Liver (tissue), 9 donors: ENCODE measurements around the gene ASPDH. TPM values are rescaled to one million over a fixed set of nuclear protein-coding genes. Genes with fewer than 3 reads are reported as not detected.

Experiments
- DNase-seq: peaks from one replicate; pipeline ENCODE4 v3.0.0-alpha.2; 2017; ENCODE audit warnings: low spot score
- H3K27ac ChIP-seq, 2 donors: one replicate each; pipeline ENCODE4 v1.7.0; 2013; ENCODE audit warnings: inconsistent platforms in 2 of 2, low read length in 2 of 2, control low read depth in 1 of 2, low read depth in 1 of 2, mild to moderate bottlenecking in 1 of 2
- H3K27me3 ChIP-seq, 4 donors: one replicate each; pipeline versions ENCODE4 v1.6.1 to v1.7.0; 2013; ENCODE audit warnings: low read length in 3 of 4, inconsistent platforms in 1 of 4, mild to moderate bottlenecking in 1 of 4, moderate library complexity in 1 of 4; ENCODE audit not compliant: control insufficient read depth in 4 of 4, insufficient read depth in 4 of 4
- H3K36me3 ChIP-seq, 4 donors: one replicate each; pipeline versions ENCODE4 v1.6.1 to v1.7.0; 2013; ENCODE audit warnings: low read length in 3 of 4, mild to moderate bottlenecking in 3 of 4, low read depth in 1 of 4, moderate library complexity in 1 of 4; ENCODE audit not compliant: control insufficient read depth in 4 of 4, insufficient read depth in 3 of 4
- H3K4me1 ChIP-seq, 4 donors: one replicate each; pipeline versions ENCODE4 v1.6.1 to v1.7.0; 2013; ENCODE audit warnings: low read length in 3 of 4, mild to moderate bottlenecking in 3 of 4, moderate library complexity in 1 of 4; ENCODE audit not compliant: control insufficient read depth in 4 of 4, insufficient read depth in 4 of 4
- H3K4me3 ChIP-seq, 3 donors: one replicate each; pipeline versions ENCODE4 v1.6.1 to v1.7.0; 2013; ENCODE audit warnings: low read length in 3 of 3, control low read depth in 1 of 3, low read depth in 1 of 3, mild to moderate bottlenecking in 1 of 3
- H3K9ac ChIP-seq, 2 donors: one replicate each; pipeline ENCODE4 v1.7.0; 2013; ENCODE audit warnings: low read length in 2 of 2, mild to moderate bottlenecking in 2 of 2, moderate library complexity in 2 of 2, control low read depth in 1 of 2, low read depth in 1 of 2
- H3K9me3 ChIP-seq, 4 donors: one replicate each; pipeline versions ENCODE4 v1.6.1 to v1.7.0; 2013; ENCODE audit warnings: low read length in 3 of 4; ENCODE audit not compliant: control insufficient read depth in 4 of 4
- ATF3 ChIP-seq: IDR thresholded peaks from 2 replicates; pipeline ENCODE4 v1.6.1; 2016; ENCODE audit warnings: antibody characterized with exemption
- EGR1 ChIP-seq, 2 donors: IDR thresholded peaks; 2 replicates each; pipeline ENCODE4 v1.6.1; 2016 to 2018; ENCODE audit warnings: antibody characterized with exemption in 2 of 2, low read depth in 2 of 2
- FOXA1 ChIP-seq: IDR thresholded peaks from 2 replicates; pipeline ENCODE4 v1.6.1; 2016; ENCODE audit warnings: antibody characterized with exemption
- FOXA2 ChIP-seq: IDR thresholded peaks from 2 replicates; pipeline ENCODE4 v1.6.1; 2016; ENCODE audit warnings: antibody characterized with exemption
- HNF4A ChIP-seq, 2 donors: conservative IDR thresholded peaks; 2 replicates each; pipeline ENCODE4 v1.6.1; 2016; ENCODE audit warnings: antibody characterized with exemption in 2 of 2, mild to moderate bottlenecking in 2 of 2
- HNF4G ChIP-seq: IDR thresholded peaks from 2 replicates; pipeline ENCODE4 v1.6.1; 2016; ENCODE audit warnings: antibody characterized with exemption
- JUND ChIP-seq, 2 donors: IDR thresholded peaks; 2 replicates each; pipeline ENCODE4 v1.6.1; 2016; ENCODE audit warnings: antibody characterized with exemption in 2 of 2
- MAX ChIP-seq: IDR thresholded peaks from 2 replicates; pipeline ENCODE4 v1.6.1; 2016; ENCODE audit warnings: antibody characterized with exemption
- RAD21 ChIP-seq, 2 donors: IDR thresholded peaks; 2 replicates each; pipeline ENCODE4 v1.6.1; 2016; ENCODE audit warnings: antibody characterized with exemption in 2 of 2, mild to moderate bottlenecking in 2 of 2
- REST ChIP-seq: IDR thresholded peaks from 2 replicates; pipeline ENCODE4 v1.6.1; 2016; ENCODE audit warnings: antibody characterized with exemption, mild to moderate bottlenecking
- SP1 ChIP-seq: IDR thresholded peaks from 2 replicates; pipeline ENCODE4 v1.6.1; 2018; ENCODE audit warnings: antibody characterized with exemption, mild to moderate bottlenecking
- TAF1 ChIP-seq: conservative IDR thresholded peaks from 2 replicates; pipeline ENCODE4 v1.6.1; 2016; ENCODE audit warnings: antibody characterized with exemption, mild to moderate bottlenecking
- YY1 ChIP-seq: IDR thresholded peaks from 2 replicates; pipeline ENCODE4 v1.6.1; 2016; ENCODE audit warnings: antibody characterized with exemption, mild to moderate bottlenecking
- WGBS: extraction: QIAGEN DNeasy Blood & Tissue Kit; methylation state at CpG from one replicate; pipeline ENCODE4 v1.1.7; 2013; 5-methylcytosine and 5-hydroxymethylcytosine counted together
- polyA plus RNA-seq, 2 donors: library from polyadenylated mRNA; stranded (reverse) in 1 of 2; unstranded in 1 of 2; fragments of 200-250 nt in 1 of 2; fragments of >200 nt in 1 of 2; fragmentation: Nextera tagmentation in 1 of 2; extraction: Ambion mirVana in 1 of 2; gene quantifications; one replicate each; pipeline versions ENCODE4 v1.2.1 to v1.2.3, GENCODE V29; 2013 to 2015
- total RNA-seq, 2 donors: library from RNA; depleted of rRNA; stranded (reverse); fragments of >200 nt; gene quantifications; one replicate each; pipeline ENCODE4 v1.2.3, GENCODE V29; 2014
- TF ChIP-seq, protein P1 (sequence below): IDR thresholded peaks from 2 replicates; pipeline ENCODE4 v1.6.1; 2016; ENCODE audit warnings: antibody characterized with exemption
- TF ChIP-seq, protein P2 (sequence below): fragments of 150-350 bp; IDR thresholded peaks from 2 replicates; pipeline ENCODE4 v1.5.1; 2017; ENCODE audit warnings: improper control_type of control experiment, low read depth, low read length; ENCODE audit not compliant: missing input control
- donor health status: healthy.
- donor health status: healthy.
- donor health status: healthy.
- donor health status: healthy.
- donor health status: healthy.

The ASPDH gene
- total and polyA plus RNA-seq, 4 donors, result 7.3 to 82.0 (median 37.1) TPM

DNA sequence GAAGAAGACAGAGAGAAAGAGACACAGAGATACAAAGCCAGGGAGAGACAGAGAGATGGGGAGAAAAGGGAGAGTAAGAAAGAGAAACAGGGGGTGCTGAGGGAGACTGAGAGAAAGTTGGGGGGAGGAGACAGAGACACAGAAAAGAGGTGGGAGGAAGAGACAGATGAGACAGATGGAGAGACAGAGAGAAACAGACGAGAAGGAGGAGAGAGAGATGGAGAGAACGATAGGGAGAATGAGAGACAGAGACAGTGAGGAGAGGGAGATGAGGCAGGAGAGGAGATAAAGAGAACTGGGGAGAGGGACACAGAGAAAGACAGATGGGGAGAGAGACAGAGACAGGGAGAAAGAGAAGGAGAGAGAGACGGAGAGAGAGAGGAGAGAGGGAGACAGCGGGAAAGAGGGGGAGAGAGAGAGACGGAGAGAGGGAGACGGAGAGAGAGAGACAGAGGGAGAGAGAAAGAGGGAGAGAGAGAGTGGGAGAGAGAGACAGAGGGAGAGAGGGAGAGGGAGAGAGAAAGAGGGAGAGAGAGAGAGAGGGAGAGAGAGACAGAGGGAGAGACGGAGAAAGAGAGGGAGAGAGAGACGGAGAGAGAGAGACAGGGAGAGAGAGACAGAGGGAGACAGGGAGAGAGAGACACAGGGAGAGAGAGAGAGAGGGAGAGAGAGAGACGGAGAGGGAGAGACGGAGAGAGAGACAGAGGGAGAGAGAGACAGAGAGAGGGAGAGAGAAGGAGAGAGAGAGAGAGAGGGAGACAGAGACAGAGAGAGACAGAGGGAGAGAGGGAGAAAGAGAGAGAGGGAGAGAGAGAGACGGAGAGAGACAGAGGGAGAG, 15.3 kb downstream of the ASPDH start:
- no peak for DNase-seq
- H3K9ac ChIP-seq, result no peak overlapping the region

GRCh38 chr19:50497022-50497405, 16.7 kb downstream of the ASPDH start:
- Histone ChIP-seq H3K9ac (no peak overlapping the region), H3K27me3 (no peaks in the 10 kb centered on the region), H3K27ac (no peak overlapping the region), H3K9me3 (no peaks in the 10 kb centered on the region), H3K4me1 (no peaks in the 10 kb centered on the region), H3K36me3 (no peaks in the 10 kb centered on the region), H3K4me3 (no peak overlapping the region)
- WGBS, result 84% methylated on average over 8 of the region's 8 CpGs
- TF ChIP-seq YY1 (no peak), HNF4A (conservative IDR thresholded peaks at IDR 0.05) (no peak), REST (no peak), FOXA2 (no peak), EGR1 (IDR thresholded peaks at IDR 0.05; ENCODE audit: low read depth in 2 of 2) (no peak), TAF1 (no peak), MAX (no peak), SP1 (no peak), RAD21 (IDR thresholded peaks at IDR 0.05) (no peak), FOXA1 (no peak), HNF4G (no peak), JUND (IDR thresholded peaks at IDR 0.05) (no peak)
- TF ChIP-seq, protein P1, sequence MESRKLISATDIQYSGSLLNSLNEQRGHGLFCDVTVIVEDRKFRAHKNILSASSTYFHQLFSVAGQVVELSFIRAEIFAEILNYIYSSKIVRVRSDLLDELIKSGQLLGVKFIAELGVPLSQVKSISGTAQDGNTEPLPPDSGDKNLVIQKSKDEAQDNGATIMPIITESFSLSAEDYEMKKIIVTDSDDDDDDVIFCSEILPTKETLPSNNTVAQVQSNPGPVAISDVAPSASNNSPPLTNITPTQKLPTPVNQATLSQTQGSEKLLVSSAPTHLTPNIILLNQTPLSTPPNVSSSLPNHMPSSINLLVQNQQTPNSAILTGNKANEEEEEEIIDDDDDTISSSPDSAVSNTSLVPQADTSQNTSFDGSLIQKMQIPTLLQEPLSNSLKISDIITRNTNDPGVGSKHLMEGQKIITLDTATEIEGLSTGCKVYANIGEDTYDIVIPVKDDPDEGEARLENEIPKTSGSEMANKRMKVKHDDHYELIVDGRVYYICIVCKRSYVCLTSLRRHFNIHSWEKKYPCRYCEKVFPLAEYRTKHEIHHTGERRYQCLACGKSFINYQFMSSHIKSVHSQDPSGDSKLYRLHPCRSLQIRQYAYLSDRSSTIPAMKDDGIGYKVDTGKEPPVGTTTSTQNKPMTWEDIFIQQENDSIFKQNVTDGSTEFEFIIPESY, result no peak
- no peak for DNase-seq

More for the DNA sequence above, 15.3 kb downstream of the ASPDH start:
- H3K4me1 ChIP-seq, result no peaks in the 10 kb centered on the region
- H3K27me3 ChIP-seq, result no peaks in the 10 kb centered on the region
- TF ChIP-seq, protein P1, result no peak
- no peak for TF ChIP-seq ATF3
- TF ChIP-seq, protein P2, sequence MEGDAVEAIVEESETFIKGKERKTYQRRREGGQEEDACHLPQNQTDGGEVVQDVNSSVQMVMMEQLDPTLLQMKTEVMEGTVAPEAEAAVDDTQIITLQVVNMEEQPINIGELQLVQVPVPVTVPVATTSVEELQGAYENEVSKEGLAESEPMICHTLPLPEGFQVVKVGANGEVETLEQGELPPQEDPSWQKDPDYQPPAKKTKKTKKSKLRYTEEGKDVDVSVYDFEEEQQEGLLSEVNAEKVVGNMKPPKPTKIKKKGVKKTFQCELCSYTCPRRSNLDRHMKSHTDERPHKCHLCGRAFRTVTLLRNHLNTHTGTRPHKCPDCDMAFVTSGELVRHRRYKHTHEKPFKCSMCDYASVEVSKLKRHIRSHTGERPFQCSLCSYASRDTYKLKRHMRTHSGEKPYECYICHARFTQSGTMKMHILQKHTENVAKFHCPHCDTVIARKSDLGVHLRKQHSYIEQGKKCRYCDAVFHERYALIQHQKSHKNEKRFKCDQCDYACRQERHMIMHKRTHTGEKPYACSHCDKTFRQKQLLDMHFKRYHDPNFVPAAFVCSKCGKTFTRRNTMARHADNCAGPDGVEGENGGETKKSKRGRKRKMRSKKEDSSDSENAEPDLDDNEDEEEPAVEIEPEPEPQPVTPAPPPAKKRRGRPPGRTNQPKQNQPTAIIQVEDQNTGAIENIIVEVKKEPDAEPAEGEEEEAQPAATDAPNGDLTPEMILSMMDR, result no peak
- no peak for TF ChIP-seq TAF1
- no peak for TF ChIP-seq MAX
- TF ChIP-seq JUND (IDR thresholded peaks at IDR 0.05), result no peak
- no peak for TF ChIP-seq HNF4G
- H3K9me3 ChIP-seq, result no peaks in the 10 kb centered on the region
- no peak overlapping the region for H3K4me3 ChIP-seq
- no peaks in the 10 kb centered on the region for H3K36me3 ChIP-seq
- H3K27ac ChIP-seq, result no peak overlapping the region
- WGBS, result 85% methylated on average over 11 of the region's 11 CpGs
